Heart left ventricle (tissue), 16 donors: ENCODE data around the gene SEMA6A. TPM values are rescaled to one million over a fixed set of nuclear protein-coding genes. Genes with fewer than 3 reads are reported as not detected.

Experiments used
- ATAC-seq, 4 donors: fragments of 200-7000 bp; cut with Tn5 transposase; one replicate each; pipeline ENCODE4 v1.9.1; 2020 to 2022; ENCODE audit warnings: moderate library complexity in 4 of 4, mild to moderate bottlenecking in 3 of 4, moderate number of reproducible peaks in 1 of 4
- DNase-seq, 5 donors: peaks; one replicate each; pipeline ENCODE4 v3.0.0-alpha.2; 2020
- H3K27ac ChIP-seq, 12 donors: fragments of 200-600 bp; sonication (generic) in 4 of 12; one replicate each; pipeline versions ENCODE4 v1.5.0 to v1.8.0; 2016 to 2022; ENCODE audit warnings: mild to moderate bottlenecking in 2 of 12
- H3K27me3 ChIP-seq, 9 donors: fragments of 200-600 bp; sonication (generic) in 2 of 9; one replicate each; pipeline versions ENCODE4 v1.5.1 to v1.8.0; 2016 to 2022; ENCODE audit warnings: mild to moderate bottlenecking in 3 of 9
- H3K36me3 ChIP-seq, 9 donors: fragments of 200-600 bp; sonication (generic) in 2 of 9; one replicate each; pipeline versions ENCODE4 v1.5.0 to v1.8.0; 2018 to 2022; ENCODE audit warnings: mild to moderate bottlenecking in 2 of 9
- H3K4me1 ChIP-seq, 12 donors: fragments of 200-600 bp; sonication (generic) in 4 of 12; one replicate each; pipeline versions ENCODE4 v1.5.0 to v1.8.0; 2016 to 2022; ENCODE audit warnings: mild to moderate bottlenecking in 3 of 12
- H3K4me3 ChIP-seq, 12 donors: fragments of 200-600 bp; sonication (generic) in 4 of 12; one replicate each; pipeline versions ENCODE4 v1.5.0 to v1.8.0; 2017 to 2022; ENCODE audit warnings: mild to moderate bottlenecking in 9 of 12, moderate library complexity in 4 of 12
- H3K9me3 ChIP-seq, 12 donors: fragments of 200-600 bp; sonication (generic) in 4 of 12; one replicate each; pipeline versions ENCODE4 v1.5.0 to v1.8.0; 2016 to 2022; ENCODE audit warnings: mild to moderate bottlenecking in 1 of 12
- POLR2A ChIP-seq, 2 donors: fragments of 450-650 bp; IDR thresholded peaks; one replicate each; pipeline ENCODE4 v1.6.1; 2017; ENCODE audit warnings: antibody characterized with exemption in 2 of 2, mild to moderate bottlenecking in 2 of 2, moderate library complexity in 2 of 2
- WGBS, 4 donors: extraction: QIAGEN DNeasy Blood & Tissue Kit in 2 of 4; methylation state at CpG; one replicate each; pipeline versions ENCODE4 v1.1.5 to v1.1.7; 2013 to 2018; 5-methylcytosine and 5-hydroxymethylcytosine counted together
- intact Hi-C, 10 donors: fragments of 100-400 bp; cut with DNase I; formaldehyde crosslinking; loops; one replicate each; pipeline versions ENCODE4 v1.11.1 to v1.14.2; 2022
- polyA plus RNA-seq, 2 donors: library from polyadenylated mRNA; stranded (reverse); fragments of 200-250 nt; gene quantifications; one replicate each; pipeline ENCODE4 v1.2.3, GENCODE V29; 2013
- total RNA-seq, 9 donors: library from RNA; depleted of rRNA in 2 of 9; stranded (reverse); fragments of >200 nt in 2 of 9; fragmentation: NEBNext Ultra II Directional in 3 of 9; extraction: Animal tissue kit (Norgen Biotek cat#: 25700) in 3 of 9; gene quantifications; one replicate each; pipeline versions ENCODE4 v1.1.0 to v1.2.4, GENCODE V29; 2016 to 2023
- TF ChIP-seq, protein P1 (sequence below), 12 donors: fragments of 200-600 bp; sonication (generic) in 4 of 12; IDR thresholded peaks; one replicate each; pipeline versions ENCODE4 v1.5.0 to v1.8.0; 2018 to 2022; ENCODE audit warnings: antibody characterized with exemption in 12 of 12, mild to moderate bottlenecking in 5 of 12
- donor health status: ischemic (EF 13 %, LVEDD 7.1; RV severe dilation, severe dysfunction).
- donor health status: healthy with polysubstance abuse.
- donor health status: DM: no; HTN: yes; CAD: no.
- donor health status: DM: no; HTN: no; CAD: no.
- donor health status: ischemic (EF 25% LVEDD 6.9; RV normal size, moderate dysfunction).
- donor health status: ischemic (EF 25% LVEDD 5.7; RV mildly dilated, moderate dysfunction).
- donor health status: healthy.
- donor health status: DM: yes; HTN: yes; CAD: no.
- donor health status: ischemic (EF 35%, LVEDD 5.7; RV mildly dilated, moderate dysfunction).
- donor health status: nonischemic (EF 11% LVEDD 7.7; RV severe dilation, severe dysfunction).
- donor health status: DM: yes; HTN: yes; CAD: no.
- donor health status: PGD.
- donor health status: ischemic (EF 29% LVEDD 5.4; RV normal size, mild dysfunction).
- donor health status: nonischemic (EF 23%, LVEDD 6.1; RV moderate dilation, normal function).

Gene SEMA6A
- total and polyA plus RNA-seq, 11 donors: 2.2 to 12.7 (median 6.3) TPM

DNA sequence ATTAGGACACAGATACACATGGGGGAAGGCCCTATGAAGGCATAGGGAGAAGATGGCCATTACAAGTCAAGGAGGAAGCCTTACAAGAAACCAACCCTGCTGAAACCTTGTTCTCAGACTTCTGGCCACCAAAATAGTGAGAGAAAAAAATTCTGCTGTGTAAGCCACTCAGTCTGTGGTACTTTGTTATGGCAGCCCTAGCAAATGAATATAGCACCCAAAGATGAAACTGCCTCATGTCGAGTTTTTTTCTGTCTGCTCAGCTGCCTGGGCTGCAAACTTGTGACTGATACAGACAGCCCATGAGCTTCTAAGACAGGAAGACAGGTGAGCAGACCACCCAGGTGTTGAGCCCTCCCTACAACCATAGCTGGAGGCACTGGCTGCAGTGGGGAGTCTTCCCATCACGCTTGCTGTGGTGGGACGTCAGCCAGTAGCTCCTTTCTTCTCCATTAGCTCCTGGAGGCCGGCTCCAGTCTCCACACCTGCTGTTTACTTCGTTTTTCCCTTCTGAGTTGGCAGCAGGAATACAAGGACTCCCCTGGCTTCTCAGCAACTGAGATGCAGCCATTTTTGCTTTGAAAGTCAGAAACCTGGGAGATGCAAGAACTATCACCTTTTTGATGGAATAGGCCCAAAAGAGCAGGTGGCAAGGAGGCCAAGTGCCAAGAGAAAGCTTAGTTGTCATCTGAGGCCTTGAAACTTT, 164.9 kb downstream of the SEMA6A start:
- Histone ChIP-seq H3K9me3 (no peaks in the 10 kb centered on the region), H3K4me3 (no peak overlapping the region), H3K27me3 (no peaks in the 10 kb centered on the region), H3K27ac (no peak overlapping the region), H3K36me3 (peaks cover 0 to 3% (median 0%) of the 10 kb centered on the region in 9 donors), H3K4me1 (peaks cover 0 to 20% (median 6%) of the 10 kb centered on the region in 12 donors)
- DNase-seq (no peak), ATAC-seq (no peak)
- WGBS, 4 donors: 80 to 87% (median 84%) methylated on average over 5 of the region's 5 CpGs
- intact Hi-C loops: no loop called here
- TF ChIP-seq, protein P1, sequence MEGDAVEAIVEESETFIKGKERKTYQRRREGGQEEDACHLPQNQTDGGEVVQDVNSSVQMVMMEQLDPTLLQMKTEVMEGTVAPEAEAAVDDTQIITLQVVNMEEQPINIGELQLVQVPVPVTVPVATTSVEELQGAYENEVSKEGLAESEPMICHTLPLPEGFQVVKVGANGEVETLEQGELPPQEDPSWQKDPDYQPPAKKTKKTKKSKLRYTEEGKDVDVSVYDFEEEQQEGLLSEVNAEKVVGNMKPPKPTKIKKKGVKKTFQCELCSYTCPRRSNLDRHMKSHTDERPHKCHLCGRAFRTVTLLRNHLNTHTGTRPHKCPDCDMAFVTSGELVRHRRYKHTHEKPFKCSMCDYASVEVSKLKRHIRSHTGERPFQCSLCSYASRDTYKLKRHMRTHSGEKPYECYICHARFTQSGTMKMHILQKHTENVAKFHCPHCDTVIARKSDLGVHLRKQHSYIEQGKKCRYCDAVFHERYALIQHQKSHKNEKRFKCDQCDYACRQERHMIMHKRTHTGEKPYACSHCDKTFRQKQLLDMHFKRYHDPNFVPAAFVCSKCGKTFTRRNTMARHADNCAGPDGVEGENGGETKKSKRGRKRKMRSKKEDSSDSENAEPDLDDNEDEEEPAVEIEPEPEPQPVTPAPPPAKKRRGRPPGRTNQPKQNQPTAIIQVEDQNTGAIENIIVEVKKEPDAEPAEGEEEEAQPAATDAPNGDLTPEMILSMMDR (IDR thresholded peaks at IDR 0.05): no peak
- no peak for TF ChIP-seq POLR2A (IDR thresholded peaks at IDR 0.05)

DNA sequence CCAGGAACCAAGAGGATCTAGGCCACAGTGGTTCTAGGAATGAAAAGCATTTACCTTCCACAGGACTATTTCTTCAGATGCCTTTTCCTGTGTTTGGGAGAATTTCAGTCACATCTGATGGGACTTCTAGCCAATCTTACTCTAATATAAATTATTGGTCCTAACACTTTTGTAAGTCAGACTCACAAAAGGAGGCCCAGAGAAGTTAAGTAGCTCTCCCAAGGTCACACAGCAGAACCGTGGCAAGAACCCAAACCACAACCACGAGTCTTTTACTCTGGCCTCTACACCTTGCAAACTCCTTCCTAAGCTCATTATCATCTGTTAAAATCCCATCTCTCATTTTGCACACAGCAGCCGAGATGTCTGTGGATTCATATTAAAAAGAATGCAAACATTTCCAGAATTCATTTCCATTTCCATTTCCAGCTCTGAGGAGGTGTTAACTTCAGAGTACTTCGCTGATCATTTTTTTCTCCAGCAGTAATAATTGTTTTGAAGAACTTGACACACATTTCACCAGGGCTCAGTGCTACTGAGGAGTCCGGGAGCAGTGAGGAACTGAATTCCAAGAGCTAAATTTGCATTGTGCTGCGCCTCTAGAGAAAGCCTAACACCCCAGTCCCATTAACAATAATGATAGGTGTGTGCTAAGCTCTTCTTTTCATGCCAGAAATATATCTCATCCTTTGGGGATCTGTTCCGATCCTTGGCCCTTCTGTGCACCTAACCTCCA, 168.1 kb downstream of the SEMA6A start:
- intact Hi-C loops: no loop called here
- 87 to 93% (median 88%) methylated on average over 7 of the region's 7 CpGs for WGBS, 4 donors
- Histone ChIP-seq H3K4me3 (no peak overlapping the region), H3K4me1 (peaks cover 0 to 32% (median 15%) of the 10 kb centered on the region in 12 donors), H3K27ac (no peak overlapping the region), H3K36me3 (no peaks in the 10 kb centered on the region), H3K9me3 (no peaks in the 10 kb centered on the region), H3K27me3 (no peaks in the 10 kb centered on the region)
- DNase-seq: no peak
- no peak for ATAC-seq
- TF ChIP-seq, protein P1 (IDR thresholded peaks at IDR 0.05): no peak
- no peak for TF ChIP-seq POLR2A (IDR thresholded peaks at IDR 0.05)

DNA sequence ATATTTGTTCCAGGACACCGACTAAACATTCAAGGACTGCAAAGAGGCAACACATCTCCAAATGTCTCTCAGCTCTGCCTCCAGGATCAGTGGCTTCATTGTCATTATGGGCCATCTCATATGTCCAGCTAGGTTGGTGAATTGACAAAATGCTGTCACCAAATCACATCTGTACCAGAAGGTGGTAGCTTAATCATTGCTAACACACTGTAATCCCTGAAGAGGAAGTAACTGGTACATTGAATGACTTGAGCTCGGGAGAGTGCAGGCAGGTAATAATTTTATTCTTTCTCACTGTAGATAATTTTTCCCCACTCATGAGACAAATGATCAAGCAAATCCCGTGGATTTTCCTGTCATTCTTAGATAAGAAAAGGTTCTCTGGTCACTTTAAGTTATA, 169.8 kb downstream of the SEMA6A start:
- Histone ChIP-seq H3K27me3 (no peaks in the 10 kb centered on the region), H3K27ac (no peak overlapping the region), H3K36me3 (peaks cover 0 to 3% (median 0%) of the 10 kb centered on the region in 9 donors), H3K4me3 (no peak overlapping the region), H3K4me1 (peaks cover 0 to 25% (median 10%) of the 10 kb centered on the region in 12 donors), H3K9me3 (no peaks in the 10 kb centered on the region)
- no peak for DNase-seq
- intact Hi-C loops: loop anchor here in 1 of 10 donors (5.0 kb wide), 1 partner anchor 168 kb away; the partner anchor contains the start of gene SEMA6A
- no peak for ATAC-seq
- 77 to 84% (median 77%) methylated on average over 3 of the region's 3 CpGs for WGBS, 4 donors
- TF ChIP-seq, protein P1 (IDR thresholded peaks at IDR 0.05): no peak
- no peak for TF ChIP-seq POLR2A (IDR thresholded peaks at IDR 0.05)

DNA sequence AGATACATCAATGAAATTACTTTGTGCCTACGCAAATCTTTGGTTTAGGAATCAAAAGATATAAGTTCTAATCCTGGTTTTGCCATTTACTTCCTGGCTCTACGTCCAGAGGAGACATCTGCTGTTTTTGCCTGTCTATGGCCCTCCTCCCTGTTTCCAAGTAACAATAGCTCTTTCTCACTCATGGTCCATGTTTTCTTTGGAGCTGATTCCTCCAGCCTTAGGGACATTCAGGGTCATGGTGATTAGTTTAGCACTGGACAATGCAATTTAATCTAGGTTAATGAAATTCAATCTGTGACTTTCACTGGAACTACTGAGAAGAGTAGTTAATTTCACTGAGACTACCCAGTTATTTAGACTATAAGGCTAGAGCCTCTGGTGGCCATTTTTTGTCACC, 170.6 kb downstream of the SEMA6A start:
- no peaks in the 10 kb centered on the region for H3K27me3 ChIP-seq
- H3K9me3 ChIP-seq: no peaks in the 10 kb centered on the region
- DNase-seq: no peak
- H3K4me3 ChIP-seq: no peak overlapping the region
- no peak overlapping the region for H3K27ac ChIP-seq
- no peak for TF ChIP-seq POLR2A (IDR thresholded peaks at IDR 0.05)
- TF ChIP-seq, protein P1 (IDR thresholded peaks at IDR 0.05): no peak
- peak in 3 of 4 donors; percentile 59 to 90 (median 67) for ATAC-seq
- H3K36me3 ChIP-seq: peaks cover 0 to 4% (median 0%) of the 10 kb centered on the region in 9 donors
- peaks cover 0 to 25% (median 10%) of the 10 kb centered on the region in 12 donors for H3K4me1 ChIP-seq
- intact Hi-C loops: loop anchor here in 1 of 10 donors (5.0 kb wide), 1 partner anchor 168 kb away; the partner anchor contains the start of gene SEMA6A
- WGBS, 4 donors: 45 to 64% (median 54%) methylated on average over 2 of the region's 2 CpGs
